IPS-18c (cell line): ENCODE data around the gene C6orf62.
"Not testable (repeated sequence)": the region's sequence is repeated elsewhere in the genome, so short reads cannot be mapped to it uniquely, and the experiment has no call there.

ENCODE experiments used
- H3K4me3 ChIP-seq: 2 replicates; pipeline ENCODE4 v1.7.0; 2013; ENCODE audit warnings: low read depth, mild to moderate bottlenecking, low read length, moderate library complexity; ENCODE audit not compliant: insufficient read depth
- H3K9me3 ChIP-seq: one replicate; pipeline ENCODE4 v1.6.1; 2013; ENCODE audit warnings: mild to moderate bottlenecking, low read length, moderate library complexity; ENCODE audit not compliant: control insufficient read depth, insufficient read depth

The C6orf62 gene

GRCh38 chr6:24718449-24719124 is 367 bp downstream of the C6orf62 start:
- peak overlapping the region; percentile 98 for H3K4me3 ChIP-seq

GRCh38 chr6:24716602-24717148 is 2.3 kb downstream of the C6orf62 start:
- H3K4me3 ChIP-seq, H3K9me3 ChIP-seq: not testable (repeated sequence)

More at GRCh38 chr6:24718449-24719124, 367 bp downstream of the C6orf62 start:
- no peaks in the 10 kb centered on the region for H3K9me3 ChIP-seq

- H3K9me3 ChIP-seq = no peaks in the 10 kb centered on the region
- no peak overlapping the region for H3K4me3 ChIP-seq
Observed at GRCh38 chr6:24710519-24711303, 8.2 kb downstream of the C6orf62 start.

DNA sequence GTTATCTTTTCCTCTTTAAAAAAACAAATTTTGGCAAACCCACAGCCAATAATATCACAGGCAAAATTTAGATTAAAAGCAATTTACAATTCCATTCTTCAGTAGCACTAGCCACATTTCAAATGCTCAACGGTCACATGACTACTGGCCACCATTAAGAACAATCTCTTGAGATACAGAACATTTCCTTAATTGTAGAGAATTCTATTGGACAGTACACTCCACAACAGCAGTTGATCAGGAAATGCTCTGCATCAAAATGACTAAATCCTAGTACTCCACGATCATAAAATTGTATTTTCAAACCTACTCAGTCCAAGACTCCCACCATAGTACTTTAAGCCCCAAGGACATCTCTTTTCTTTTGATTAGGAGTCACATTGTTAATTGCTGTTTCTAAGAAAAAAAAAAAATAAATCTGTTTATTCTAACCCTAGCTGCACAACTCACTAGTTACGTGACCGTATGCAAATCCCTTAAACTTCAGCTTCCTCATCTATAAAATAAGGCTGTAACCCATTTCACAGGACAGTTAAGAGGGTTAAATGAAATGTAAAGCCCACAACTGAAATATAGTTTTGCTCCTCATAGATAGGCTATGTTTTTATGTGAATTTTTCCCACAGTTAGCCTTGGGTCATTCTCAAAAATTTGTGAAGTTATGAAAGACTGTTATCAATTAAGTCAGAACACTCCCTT is 9.8 kb downstream of the C6orf62 start:
- H3K4me3 ChIP-seq = no peak overlapping the region
- H3K9me3 ChIP-seq = no peaks in the 10 kb centered on the region

- Histone ChIP-seq H3K4me3 (no peak overlapping the region), H3K9me3 (no peaks in the 10 kb centered on the region)
Observed at GRCh38 chr6:24708612-24709011, 10.3 kb downstream of the C6orf62 start.

DNA sequence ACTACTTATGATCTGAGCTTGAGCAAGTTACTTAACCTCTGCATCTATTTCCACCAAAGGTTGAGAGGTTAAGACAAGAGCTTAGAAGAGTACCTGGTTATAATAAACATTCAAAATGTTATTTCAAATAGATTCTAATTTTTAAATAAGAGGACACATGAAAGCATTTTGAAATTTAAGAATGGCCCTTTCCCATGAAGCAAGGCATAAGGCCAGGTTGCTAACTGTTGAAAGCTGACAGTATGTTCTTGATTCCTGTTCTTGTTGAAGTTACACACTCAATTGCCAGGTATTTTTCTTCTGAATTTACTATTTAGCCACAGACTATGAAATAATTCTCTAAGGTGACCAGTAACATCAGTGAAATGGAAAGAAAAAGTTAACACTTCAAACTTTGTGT is 14.5 kb downstream of the C6orf62 start:
- Histone ChIP-seq H3K4me3 (no peak overlapping the region), H3K9me3 (no peaks in the 10 kb centered on the region)

DNA sequence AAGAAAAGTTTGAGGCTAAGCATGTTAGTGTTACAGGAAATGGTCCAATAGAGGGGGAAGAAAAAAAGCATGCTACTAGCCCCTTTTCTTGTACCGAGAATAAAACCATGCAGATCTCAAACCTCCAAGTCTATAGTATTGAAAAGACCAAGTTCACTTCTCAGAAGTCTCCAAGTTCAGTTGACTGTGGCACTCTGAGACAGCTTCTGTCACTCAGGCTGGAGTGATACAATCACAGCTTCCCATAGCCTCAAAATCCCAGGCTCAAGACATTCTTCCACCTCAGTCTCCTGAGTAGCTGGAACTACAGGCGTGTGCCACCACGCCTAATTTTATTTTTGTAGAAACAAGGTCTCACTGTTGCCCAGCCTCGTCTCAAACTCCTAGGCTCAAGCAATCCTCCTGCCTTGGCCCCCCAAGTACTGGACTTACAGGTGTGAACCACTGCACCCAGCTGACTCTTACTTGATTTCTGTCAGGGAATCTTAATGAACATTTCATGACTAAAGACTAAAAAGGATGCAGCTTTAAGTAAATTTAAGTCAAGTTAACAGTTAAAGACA is 16.2 kb downstream of the C6orf62 start:
- Histone ChIP-seq H3K9me3 (no peaks in the 10 kb centered on the region), H3K4me3 (no peak overlapping the region)

DNA sequence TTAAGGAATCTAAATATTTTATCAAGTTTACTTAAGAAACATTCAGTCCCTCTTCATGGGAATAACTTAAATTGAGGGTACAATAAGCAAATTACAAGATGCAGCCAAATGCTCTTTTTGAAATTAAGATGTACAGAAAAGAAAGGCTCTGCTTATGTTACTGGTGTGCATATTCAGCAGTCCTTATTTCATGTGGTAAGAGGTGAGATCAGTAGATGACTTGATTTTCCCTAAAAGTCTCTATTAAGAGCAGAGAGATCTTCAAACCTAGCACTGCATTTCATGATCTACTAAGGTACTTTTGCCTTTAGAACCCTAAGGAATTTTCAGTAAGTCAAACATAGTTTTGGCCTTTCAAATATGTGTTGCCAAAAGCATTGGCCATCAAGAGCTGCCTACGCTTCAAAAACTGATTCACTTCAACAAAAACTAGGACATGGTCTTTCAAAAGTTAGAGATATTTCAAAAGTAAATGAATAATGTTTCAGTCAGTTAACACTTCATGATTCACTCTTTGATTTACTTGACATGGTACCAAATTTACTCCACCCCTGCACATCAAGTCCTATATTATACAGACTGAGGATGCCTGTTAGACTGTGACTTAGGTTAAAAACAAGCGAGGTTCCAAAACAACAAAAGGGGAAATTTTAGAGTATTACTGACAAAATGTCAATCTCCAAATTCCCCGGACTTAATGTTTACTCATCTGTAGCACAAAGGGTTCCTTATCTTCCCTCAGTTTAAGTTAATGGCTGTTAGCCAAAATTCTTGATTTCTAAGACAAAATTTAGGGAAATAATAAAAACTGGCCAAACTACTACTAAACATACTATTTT is 19.2 kb downstream of the C6orf62 start:
- Histone ChIP-seq H3K9me3 (no peaks in the 10 kb centered on the region), H3K4me3 (no peak overlapping the region)

GRCh38 chr6:24696097-24696496 is 22.9 kb downstream of the C6orf62 start:
- H3K9me3 ChIP-seq = no peaks in the 10 kb centered on the region

DNA sequence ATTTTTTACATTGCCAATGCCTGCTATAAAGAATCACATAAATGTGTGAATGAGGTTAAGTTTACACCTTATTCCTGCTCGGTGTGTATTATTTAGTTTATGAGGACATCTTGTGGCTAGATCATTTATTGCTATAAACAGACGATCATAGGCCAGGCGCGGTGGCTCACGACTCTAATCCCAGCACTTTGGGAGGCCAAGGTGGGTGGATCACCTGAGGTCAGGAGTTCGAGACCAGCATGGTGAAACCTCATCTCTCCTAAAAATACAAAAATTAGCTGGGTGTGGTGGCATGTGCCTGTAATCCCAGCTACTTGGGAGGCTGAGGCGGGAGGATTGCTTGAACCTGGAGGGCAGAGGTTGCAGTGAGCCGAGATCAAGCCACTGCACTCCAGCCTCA is 23.3 kb downstream of the C6orf62 start:
- H3K9me3 ChIP-seq, H3K4me3 ChIP-seq: not testable (repeated sequence)

More at GRCh38 chr6:24696097-24696496, 22.9 kb downstream of the C6orf62 start:
- H3K4me3 ChIP-seq = no peak overlapping the region

- no peaks in the 10 kb centered on the region for H3K9me3 ChIP-seq
- no peak overlapping the region for H3K4me3 ChIP-seq
Observed at GRCh38 chr6:24694198-24694597, 24.8 kb downstream of the C6orf62 start.

- H3K4me3 ChIP-seq = no peak overlapping the region
- no peaks in the 10 kb centered on the region for H3K9me3 ChIP-seq
Observed at GRCh38 chr6:24692848-24693592, 25.9 kb downstream of the C6orf62 start.

- Histone ChIP-seq H3K4me3 (no peak overlapping the region), H3K9me3 (no peaks in the 10 kb centered on the region)
Observed at GRCh38 chr6:24692415-24692814, 26.5 kb downstream of the C6orf62 start.

DNA sequence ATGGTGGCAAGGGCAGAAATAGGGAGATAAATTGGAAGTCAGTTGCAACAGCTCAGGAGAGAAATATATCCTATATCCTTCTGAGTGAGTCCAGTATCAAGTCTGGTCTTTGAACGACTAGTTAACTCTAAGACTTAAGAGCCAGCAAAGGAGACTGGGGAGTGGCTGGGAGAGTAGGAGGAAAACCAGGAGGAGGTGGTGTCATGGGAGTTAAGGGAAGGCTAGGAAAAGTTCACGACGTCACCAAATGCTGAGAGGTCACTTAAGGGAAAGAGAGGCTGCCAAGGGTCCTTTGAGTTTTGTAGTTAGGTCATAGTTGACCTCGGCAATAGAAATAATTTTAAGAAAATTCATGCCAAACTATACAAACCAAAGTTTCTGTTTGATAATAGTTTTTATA is 27.0 kb downstream of the C6orf62 start:
- Histone ChIP-seq H3K4me3 (no peak overlapping the region), H3K9me3 (no peaks in the 10 kb centered on the region)

DNA sequence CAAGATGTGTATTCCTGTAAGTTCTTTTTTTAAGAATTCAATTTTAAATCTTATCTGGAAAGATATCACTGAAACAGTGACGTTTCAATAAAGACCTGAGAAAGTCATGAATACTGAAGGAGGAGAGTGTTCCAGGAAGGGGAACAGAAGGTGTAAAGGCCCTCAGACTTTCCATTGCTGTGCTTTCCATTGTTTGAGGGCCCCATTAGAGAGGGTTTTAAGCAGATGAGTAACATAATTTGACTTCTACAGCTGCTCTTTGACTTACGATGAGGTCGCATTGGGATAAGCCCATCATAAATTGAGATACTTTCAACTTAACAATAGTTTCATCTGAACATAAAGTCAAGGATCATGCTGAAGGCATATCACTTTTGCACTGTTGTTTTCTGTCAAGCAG is 27.4 kb downstream of the C6orf62 start:
- no peaks in the 10 kb centered on the region for H3K9me3 ChIP-seq

GRCh38 chr6:24690593-24690992 is 28.4 kb downstream of the C6orf62 start:
- no peak overlapping the region for H3K4me3 ChIP-seq
- no peaks in the 10 kb centered on the region for H3K9me3 ChIP-seq

More for the DNA sequence above, 27.4 kb downstream of the C6orf62 start:
- no peak overlapping the region for H3K4me3 ChIP-seq
